ENCODE measurements around the gene ACOT2. TPM values are rescaled to one million over a fixed set of nuclear protein-coding genes. Genes with fewer than 3 reads are reported as not detected.
A peak's percentile ranks its signal among the peaks of the same experiment; 100 is the strongest.
"Not testable (repeated sequence)": the region's sequence is repeated elsewhere in the genome, so short reads cannot be mapped to it uniquely, and the experiment has no call there.

Gene ACOT2
- total RNA-seq, 1 experiment from 2014 or later = 23.4 TPM

GRCh38 chr14:73526036-73526984 lies 42.7 kb upstream of the ACOT2 start:
- Mint-ChIP-seq H3K4me1 (ENCODE audit: insufficient read depth, unreplicated experiment) (peaks cover 17% of the 10 kb centered on the region), H3K36me3 (ENCODE audit: insufficient read depth, unreplicated experiment) (no peaks in the 10 kb centered on the region), H3K27ac (ENCODE audit: low read depth, unreplicated experiment) (peak overlapping the region; percentile 67), H3K9me3 (ENCODE audit: unreplicated experiment) (no peaks in the 10 kb centered on the region), H3K27me3 (ENCODE audit: insufficient read depth, unreplicated experiment) (no peaks in the 10 kb centered on the region), H3K4me3 (ENCODE audit: unreplicated experiment) (no peak overlapping the region)
- ChIA-PET POLR2A (interaction anchor here (0.5 to 4.5 kb wide), 7 partner anchors 11 to 215 kb away, joined by 3 to 33 read pairs (median 3); partner anchors contain the start of genes ACOT1, ACOT2 and RIOX1), CTCF (interaction anchor here (0.6 to 3.3 kb wide), 6 partner anchors 15 to 353 kb away, joined by 3 to 19 read pairs (median 4); no protein-coding TSS in a partner anchor)
- peak; percentile 75 for DNase-seq (ENCODE audit: unreplicated experiment)
- intact Hi-C loops (cut with micrococcal nuclease) = loop anchor here (5.0 kb wide), 1 partner anchor 41 kb away; the partner anchor contains the start of gene ACOT2
- no TSS peak for BruUV-seq (replicated peaks)
- no peak for TF ChIP-seq CTCF (IDR thresholded peaks at IDR 0.05; ENCODE audit: unreplicated experiment)

GRCh38 chr14:73529356-73529755 lies 39.7 kb upstream of the ACOT2 start:
- CTCF ChIA-PET = interaction anchor here (1.1 kb wide), 1 partner anchor 20 kb away, joined by 3 read pairs; no protein-coding TSS in a partner anchor
- POLR2A ChIA-PET; H3K4me3 Mint-ChIP-seq (ENCODE audit: unreplicated experiment); H3K36me3 Mint-ChIP-seq (ENCODE audit: insufficient read depth, unreplicated experiment); BruUV-seq (replicated peaks); H3K27me3 Mint-ChIP-seq (ENCODE audit: insufficient read depth, unreplicated experiment); DNase-seq (ENCODE audit: unreplicated experiment); H3K9me3 Mint-ChIP-seq (ENCODE audit: unreplicated experiment); H3K27ac Mint-ChIP-seq (ENCODE audit: low read depth, unreplicated experiment): not testable (repeated sequence)
- intact Hi-C loops (cut with micrococcal nuclease) = loop anchor here (5.0 kb wide), 1 partner anchor 38 kb away; the partner anchor contains the start of gene ACOT2
- H3K4me1 Mint-ChIP-seq (ENCODE audit: insufficient read depth, unreplicated experiment) = peaks cover 17% of the 10 kb centered on the region

GRCh38 chr14:73531971-73532370 lies 37.0 kb upstream of the ACOT2 start:
- H3K9me3 Mint-ChIP-seq (ENCODE audit: unreplicated experiment); H3K36me3 Mint-ChIP-seq (ENCODE audit: insufficient read depth, unreplicated experiment); H3K27ac Mint-ChIP-seq (ENCODE audit: low read depth, unreplicated experiment); H3K27me3 Mint-ChIP-seq (ENCODE audit: insufficient read depth, unreplicated experiment); DNase-seq (ENCODE audit: unreplicated experiment); POLR2A ChIA-PET; intact Hi-C loops (cut with micrococcal nuclease); H3K4me3 Mint-ChIP-seq (ENCODE audit: unreplicated experiment); CTCF ChIA-PET; BruUV-seq (replicated peaks); H3K4me1 Mint-ChIP-seq (ENCODE audit: insufficient read depth, unreplicated experiment): not testable (repeated sequence)

- CTCF ChIA-PET = interaction anchor here (0.6 to 1.1 kb wide), 2 partner anchors 31 to 32 kb away, joined by 3 to 6 read pairs; partner anchors contain the start of gene ACOT2
- H3K9me3 Mint-ChIP-seq (ENCODE audit: unreplicated experiment); H3K36me3 Mint-ChIP-seq (ENCODE audit: insufficient read depth, unreplicated experiment); H3K27me3 Mint-ChIP-seq (ENCODE audit: insufficient read depth, unreplicated experiment); H3K4me1 Mint-ChIP-seq (ENCODE audit: insufficient read depth, unreplicated experiment); intact Hi-C loops (cut with micrococcal nuclease): not testable (repeated sequence)
- BruUV-seq (replicated peaks) = TSS peak; percentile 74
- POLR2A ChIA-PET = interaction anchor here (0.6 to 1.7 kb wide), 13 partner anchors 10 to 200 kb away, joined by 3 to 12 read pairs (median 3); partner anchors contain the start of genes ACOT2 and RIOX1
- H3K4me3 Mint-ChIP-seq (ENCODE audit: unreplicated experiment) = peak overlapping the region; percentile 72
- peak; percentile 83 for DNase-seq (ENCODE audit: unreplicated experiment)
- peak overlapping the region; percentile 91 for H3K27ac Mint-ChIP-seq (ENCODE audit: low read depth, unreplicated experiment)
Measured at GRCh38 chr14:73537244-73538045, 31.6 kb upstream of the ACOT2 start.

GRCh38 chr14:73539017-73539416 lies 30.0 kb upstream of the ACOT2 start:
- CTCF ChIA-PET = interaction anchor here (0.6 kb wide), 1 partner anchor 92 kb away, joined by 4 read pairs; no protein-coding TSS in a partner anchor
- POLR2A ChIA-PET = not testable (repeated sequence)
- peak; percentile 14 for DNase-seq (ENCODE audit: unreplicated experiment)

GRCh38 chr14:73542961-73543360 lies 26.1 kb upstream of the ACOT2 start:
- H3K4me1 Mint-ChIP-seq (ENCODE audit: insufficient read depth, unreplicated experiment); H3K27ac Mint-ChIP-seq (ENCODE audit: low read depth, unreplicated experiment); intact Hi-C loops (cut with micrococcal nuclease); DNase-seq (ENCODE audit: unreplicated experiment); H3K36me3 Mint-ChIP-seq (ENCODE audit: insufficient read depth, unreplicated experiment); H3K4me3 Mint-ChIP-seq (ENCODE audit: unreplicated experiment); CTCF ChIA-PET; BruUV-seq (replicated peaks); H3K9me3 Mint-ChIP-seq (ENCODE audit: unreplicated experiment); H3K27me3 Mint-ChIP-seq (ENCODE audit: insufficient read depth, unreplicated experiment): not testable (repeated sequence)
- POLR2A ChIA-PET = interaction anchor here (0.7 kb wide), 1 partner anchor 249 kb away, joined by 3 read pairs; no protein-coding TSS in a partner anchor

More at GRCh38 chr14:73539017-73539416, 30.0 kb upstream of the ACOT2 start:
- peak; percentile 19 for TF ChIP-seq CTCF (IDR thresholded peaks at IDR 0.05; ENCODE audit: unreplicated experiment)
- H3K27me3 Mint-ChIP-seq (ENCODE audit: insufficient read depth, unreplicated experiment); BruUV-seq (replicated peaks); H3K4me1 Mint-ChIP-seq (ENCODE audit: insufficient read depth, unreplicated experiment); H3K9me3 Mint-ChIP-seq (ENCODE audit: unreplicated experiment); H3K36me3 Mint-ChIP-seq (ENCODE audit: insufficient read depth, unreplicated experiment); H3K4me3 Mint-ChIP-seq (ENCODE audit: unreplicated experiment); H3K27ac Mint-ChIP-seq (ENCODE audit: low read depth, unreplicated experiment); intact Hi-C loops (cut with micrococcal nuclease): not testable (repeated sequence)

- H3K9me3 Mint-ChIP-seq (ENCODE audit: unreplicated experiment); CTCF ChIA-PET; H3K27me3 Mint-ChIP-seq (ENCODE audit: insufficient read depth, unreplicated experiment); intact Hi-C loops (cut with micrococcal nuclease); DNase-seq (ENCODE audit: unreplicated experiment); H3K4me3 Mint-ChIP-seq (ENCODE audit: unreplicated experiment); H3K4me1 Mint-ChIP-seq (ENCODE audit: insufficient read depth, unreplicated experiment); H3K36me3 Mint-ChIP-seq (ENCODE audit: insufficient read depth, unreplicated experiment); H3K27ac Mint-ChIP-seq (ENCODE audit: low read depth, unreplicated experiment); BruUV-seq (replicated peaks): not testable (repeated sequence)
- POLR2A ChIA-PET = interaction anchor here (1.1 kb wide), 1 partner anchor 25 kb away, joined by 4 read pairs; no protein-coding TSS in a partner anchor
Measured at GRCh38 chr14:73545353-73545752, 23.7 kb upstream of the ACOT2 start.

Measured in MCF 10A (cell line).